GM12878 (cell line): Measurements from ENCODE around the gene UNC45A. TPM values are rescaled to one million over a fixed set of nuclear protein-coding genes. Genes with fewer than 3 reads are reported as not detected.

ENCODE experiments used
- ASH2L ChIP-seq: fragments of 300-600, 200-600 bp; sonication (generic); IDR thresholded peaks from 2 replicates; pipeline ENCODE4 v1.6.1; 2017; ENCODE audit warnings: low read depth, mild to moderate bottlenecking, borderline replicate concordance
- CBFB ChIP-seq: IDR thresholded peaks from 2 replicates; pipeline ENCODE4 v1.6.1; 2016; ENCODE audit warnings: antibody characterized with exemption, low read depth
- CEBPB ChIP-seq, 2 experiments: fragments of 150-350 bp in 1 of 2; IDR thresholded peaks; 2 replicates each; pipeline ENCODE4 v1.6.1; 2012 to 2014; ENCODE audit warnings: low read depth in 2 of 2, low read length in 2 of 2, borderline replicate concordance in 1 of 2, inconsistent platforms in 1 of 2
- CHD1 ChIP-seq: IDR thresholded peaks from 2 replicates; pipeline ENCODE4 v1.6.1; 2012; ENCODE audit warnings: low read depth, low read length, improper control_type of control experiment
- E4F1 ChIP-seq: fragments of 450-650 bp; IDR thresholded peaks from 2 replicates; pipeline ENCODE4 v1.6.1; 2018; ENCODE audit warnings: borderline replicate concordance, mild to moderate bottlenecking; ENCODE audit not compliant: partially characterized antibody
- FOXK2 ChIP-seq: fragments of 450-650 bp; IDR thresholded peaks from 2 replicates; pipeline ENCODE4 v1.6.1; 2017; ENCODE audit warnings: mild to moderate bottlenecking, moderate library complexity
- GABPA ChIP-seq: IDR thresholded peaks from 2 replicates; pipeline ENCODE4 v1.6.1; 2014; ENCODE audit warnings: antibody characterized with exemption, low read depth, mild to moderate bottlenecking, inconsistent platforms
- HDAC2 ChIP-seq: fragments of 200-600 bp; sonication (generic); IDR thresholded peaks from 2 replicates; pipeline ENCODE4 v1.6.1; 2017
- HDAC6 ChIP-seq: fragments of 200-600 bp; sonication (generic); IDR thresholded peaks from one replicate; pipeline ENCODE4 v1.8.0; 2017; ENCODE audit warnings: antibody characterized with exemption; ENCODE audit not compliant: unreplicated experiment
- MEF2B ChIP-seq: fragments of 450-650 bp; IDR thresholded peaks from 2 replicates; pipeline ENCODE4 v1.6.1; 2018; ENCODE audit warnings: mild to moderate bottlenecking, moderate library complexity; ENCODE audit not compliant: partially characterized antibody, poor library complexity, severe bottlenecking
- RAD21 ChIP-seq: IDR thresholded peaks from 2 replicates; pipeline ENCODE4 v1.6.1; 2011; ENCODE audit warnings: mild to moderate bottlenecking, low read depth, low read length, moderate library complexity; ENCODE audit not compliant: insufficient read depth
- RCOR1 ChIP-seq: conservative IDR thresholded peaks from 2 replicates; pipeline ENCODE4 v1.6.1; 2012; ENCODE audit warnings: low read depth, low read length, improper control_type of control experiment
- RELA ChIP-seq: fragments of 450-650 bp; IDR thresholded peaks from 2 replicates; pipeline ENCODE4 v1.8.0; 2014; ENCODE audit warnings: borderline replicate concordance; ENCODE audit not compliant: partially characterized antibody
- STAT3 ChIP-seq: IDR thresholded peaks from 2 replicates; pipeline ENCODE4 v1.6.1; 2011; ENCODE audit warnings: low read depth, low read length, improper control_type of control experiment
- YY1 ChIP-seq: IDR thresholded peaks from 2 replicates; pipeline ENCODE4 v1.6.1; 2011; ENCODE audit warnings: low read depth, mild to moderate bottlenecking, low read length
- ZNF622 ChIP-seq: fragments of 450-650 bp; IDR thresholded peaks from 2 replicates; pipeline ENCODE4 v1.6.1; 2017; ENCODE audit warnings: mild to moderate bottlenecking, inconsistent platforms
- polyA plus RNA-seq, 11 experiments: library from polyadenylated mRNA; depleted of rRNA in 4 of 11; unstranded in 6 of 11; stranded (reverse) in 5 of 11; fragments of >200 nt; fragmentation: Nextera tagmentation in 4 of 11; fragmentation: Illumina TruSeq in 1 of 11; extraction: Ambion mirVana in 4 of 11; extraction: Trizol in 1 of 11; gene quantifications; 1 replicate in 1 of 11; 2 replicates in 10 of 11; pipeline versions ENCODE4 v1.2.1 to v1.2.3, GENCODE V29; 2011 to 2016; ENCODE audit warnings: inconsistent platforms in 2 of 11, missing spikeins in 2 of 11, low read depth in 1 of 11
- total RNA-seq, 4 experiments: library from RNA; depleted of rRNA in 3 of 4; stranded (reverse); fragments of >200 nt in 3 of 4; fragmentation: Illumina TruSeq in 1 of 4; extraction: Trizol in 1 of 4; gene quantifications; 2 replicates each; pipeline versions ENCODE4 v1.2.1 to v1.2.3, GENCODE V29; 2013 to 2021
- TF ChIP-seq, protein P1 (sequence below): IDR thresholded peaks from 2 replicates; pipeline ENCODE4 v1.6.1; 2011; ENCODE audit warnings: low read depth, low read length, improper control_type of control experiment, borderline replicate concordance
- TF ChIP-seq, protein P2 (sequence below): IDR thresholded peaks from 2 replicates; pipeline ENCODE4 v1.6.1; 2011; ENCODE audit warnings: mild to moderate bottlenecking, low read depth, low read length, moderate library complexity; ENCODE audit not compliant: insufficient replicate concordance
- TF ChIP-seq, protein P3 (sequence below): fragments of 450-650 bp; IDR thresholded peaks from 2 replicates; pipeline ENCODE4 v1.6.1; 2017; ENCODE audit warnings: borderline replicate concordance
- TF ChIP-seq, protein P4 (sequence below): fragments of 450-650 bp; IDR thresholded peaks from 2 replicates; pipeline ENCODE4 v1.6.1; 2017; ENCODE audit warnings: mild to moderate bottlenecking, moderate library complexity

The UNC45A gene
- total and polyA plus RNA-seq, 10 of the 15 experiments (the other 5 are each of a cell fraction or from before 2014, with no cell fraction given) = 10.3 to 57.8 (median 40.5) TPM

GRCh38 chr15:90902040-90902839, 32.8 kb upstream of the UNC45A start (continued):
- no peak for TF ChIP-seq E4F1
- no peak for TF ChIP-seq CBFB
- TF ChIP-seq HDAC6 = no peak
- no peak for TF ChIP-seq MEF2B
- TF ChIP-seq, protein P1, sequence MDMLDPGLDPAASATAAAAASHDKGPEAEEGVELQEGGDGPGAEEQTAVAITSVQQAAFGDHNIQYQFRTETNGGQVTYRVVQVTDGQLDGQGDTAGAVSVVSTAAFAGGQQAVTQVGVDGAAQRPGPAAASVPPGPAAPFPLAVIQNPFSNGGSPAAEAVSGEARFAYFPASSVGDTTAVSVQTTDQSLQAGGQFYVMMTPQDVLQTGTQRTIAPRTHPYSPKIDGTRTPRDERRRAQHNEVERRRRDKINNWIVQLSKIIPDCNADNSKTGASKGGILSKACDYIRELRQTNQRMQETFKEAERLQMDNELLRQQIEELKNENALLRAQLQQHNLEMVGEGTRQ = no peak
- TF ChIP-seq FOXK2 = no peak
- no peak for TF ChIP-seq RCOR1
- 0 out of 2 replicates have a peak, but pooled peaks have one; percentile 41 for TF ChIP-seq HDAC2
- TF ChIP-seq, protein P2, sequence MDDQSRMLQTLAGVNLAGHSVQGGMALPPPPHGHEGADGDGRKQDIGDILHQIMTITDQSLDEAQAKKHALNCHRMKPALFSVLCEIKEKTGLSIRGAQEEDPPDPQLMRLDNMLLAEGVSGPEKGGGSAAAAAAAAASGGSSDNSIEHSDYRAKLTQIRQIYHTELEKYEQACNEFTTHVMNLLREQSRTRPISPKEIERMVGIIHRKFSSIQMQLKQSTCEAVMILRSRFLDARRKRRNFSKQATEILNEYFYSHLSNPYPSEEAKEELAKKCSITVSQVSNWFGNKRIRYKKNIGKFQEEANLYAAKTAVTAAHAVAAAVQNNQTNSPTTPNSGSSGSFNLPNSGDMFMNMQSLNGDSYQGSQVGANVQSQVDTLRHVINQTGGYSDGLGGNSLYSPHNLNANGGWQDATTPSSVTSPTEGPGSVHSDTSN = no peak
- TF ChIP-seq, protein P3, sequence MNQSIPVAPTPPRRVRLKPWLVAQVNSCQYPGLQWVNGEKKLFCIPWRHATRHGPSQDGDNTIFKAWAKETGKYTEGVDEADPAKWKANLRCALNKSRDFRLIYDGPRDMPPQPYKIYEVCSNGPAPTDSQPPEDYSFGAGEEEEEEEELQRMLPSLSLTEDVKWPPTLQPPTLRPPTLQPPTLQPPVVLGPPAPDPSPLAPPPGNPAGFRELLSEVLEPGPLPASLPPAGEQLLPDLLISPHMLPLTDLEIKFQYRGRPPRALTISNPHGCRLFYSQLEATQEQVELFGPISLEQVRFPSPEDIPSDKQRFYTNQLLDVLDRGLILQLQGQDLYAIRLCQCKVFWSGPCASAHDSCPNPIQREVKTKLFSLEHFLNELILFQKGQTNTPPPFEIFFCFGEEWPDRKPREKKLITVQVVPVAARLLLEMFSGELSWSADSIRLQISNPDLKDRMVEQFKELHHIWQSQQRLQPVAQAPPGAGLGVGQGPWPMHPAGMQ = no peak
- peak; percentile 45; the same call in 1 of the 2 replicates for TF ChIP-seq RAD21
- TF ChIP-seq CEBPB (IDR thresholded peaks at IDR 0.05; ENCODE audit: borderline replicate concordance in 1 of 2, low read depth in 2 of 2, low read length in 2 of 2) = no peak
- TF ChIP-seq CHD1 = no peak
- peak; percentile 42 for TF ChIP-seq RELA
- TF ChIP-seq STAT3 = no peak
- no peak for TF ChIP-seq ASH2L
- TF ChIP-seq, protein P4, sequence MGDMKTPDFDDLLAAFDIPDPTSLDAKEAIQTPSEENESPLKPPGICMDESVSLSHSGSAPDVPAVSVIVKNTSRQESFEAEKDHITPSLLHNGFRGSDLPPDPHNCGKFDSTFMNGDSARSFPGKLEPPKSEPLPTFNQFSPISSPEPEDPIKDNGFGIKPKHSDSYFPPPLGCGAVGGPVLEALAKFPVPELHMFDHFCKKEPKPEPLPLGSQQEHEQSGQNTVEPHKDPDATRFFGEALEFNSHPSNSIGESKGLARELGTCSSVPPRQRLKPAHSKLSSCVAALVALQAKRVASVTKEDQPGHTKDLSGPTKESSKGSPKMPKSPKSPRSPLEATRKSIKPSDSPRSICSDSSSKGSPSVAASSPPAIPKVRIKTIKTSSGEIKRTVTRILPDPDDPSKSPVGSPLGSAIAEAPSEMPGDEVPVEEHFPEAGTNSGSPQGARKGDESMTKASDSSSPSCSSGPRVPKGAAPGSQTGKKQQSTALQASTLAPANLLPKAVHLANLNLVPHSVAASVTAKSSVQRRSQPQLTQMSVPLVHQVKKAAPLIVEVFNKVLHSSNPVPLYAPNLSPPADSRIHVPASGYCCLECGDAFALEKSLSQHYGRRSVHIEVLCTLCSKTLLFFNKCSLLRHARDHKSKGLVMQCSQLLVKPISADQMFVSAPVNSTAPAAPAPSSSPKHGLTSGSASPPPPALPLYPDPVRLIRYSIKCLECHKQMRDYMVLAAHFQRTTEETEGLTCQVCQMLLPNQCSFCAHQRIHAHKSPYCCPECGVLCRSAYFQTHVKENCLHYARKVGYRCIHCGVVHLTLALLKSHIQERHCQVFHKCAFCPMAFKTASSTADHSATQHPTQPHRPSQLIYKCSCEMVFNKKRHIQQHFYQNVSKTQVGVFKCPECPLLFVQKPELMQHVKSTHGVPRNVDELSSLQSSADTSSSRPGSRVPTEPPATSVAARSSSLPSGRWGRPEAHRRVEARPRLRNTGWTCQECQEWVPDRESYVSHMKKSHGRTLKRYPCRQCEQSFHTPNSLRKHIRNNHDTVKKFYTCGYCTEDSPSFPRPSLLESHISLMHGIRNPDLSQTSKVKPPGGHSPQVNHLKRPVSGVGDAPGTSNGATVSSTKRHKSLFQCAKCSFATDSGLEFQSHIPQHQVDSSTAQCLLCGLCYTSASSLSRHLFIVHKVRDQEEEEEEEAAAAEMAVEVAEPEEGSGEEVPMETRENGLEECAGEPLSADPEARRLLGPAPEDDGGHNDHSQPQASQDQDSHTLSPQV = no peak
- no peak for TF ChIP-seq ZNF622
- TF ChIP-seq GABPA = no peak
- TF ChIP-seq YY1 = peak; percentile 18; the same call in 1 of the 2 replicates
